GM23338 (cell line): ENCODE measurements around the gene PTPRQ.

Experiments used
- CREB1 ChIP-seq: fragments of 250-450 bp; sonication (Bioruptor Pico); IDR thresholded peaks from 2 replicates; pipeline ENCODE4 v1.5.0; 2020; ENCODE audit warnings: low read depth, mild to moderate bottlenecking, moderate library complexity
- CTCF ChIP-seq, 2 experiments: fragments of 200-600 bp in 1 of 2; sonication (generic) in 1 of 2; conservative IDR thresholded peaks; 2 replicates each; pipeline versions ENCODE4 v1.5.1 to v1.6.1; 2016 to 2017; ENCODE audit warnings: antibody characterized with exemption in 2 of 2, low read depth in 2 of 2, mild to moderate bottlenecking in 2 of 2, moderate library complexity in 1 of 2
- ETS1 ChIP-seq: IDR thresholded peaks from 2 replicates; pipeline ENCODE4 v1.6.1; 2016; ENCODE audit warnings: antibody characterized with exemption
- EZH2 ChIP-seq: fragments of 200-600 bp; sonication (generic); IDR thresholded peaks from one replicate; pipeline ENCODE4 v1.8.0; 2017; ENCODE audit warnings: antibody characterized with exemption, mild to moderate bottlenecking, low read depth; ENCODE audit not compliant: unreplicated experiment
- EZH2phosphoT487 ChIP-seq: fragments of 200-600 bp; sonication (generic); IDR thresholded peaks from one replicate; pipeline ENCODE4 v1.8.1; 2018; ENCODE audit warnings: antibody characterized with exemption; ENCODE audit not compliant: unreplicated experiment
- JUNB ChIP-seq: IDR thresholded peaks from one replicate; pipeline ENCODE4 v1.6.1; 2016; ENCODE audit warnings: antibody characterized with exemption; ENCODE audit not compliant: unreplicated experiment
- NANOG ChIP-seq: IDR thresholded peaks from 2 replicates; pipeline ENCODE4 v1.6.1; 2016; ENCODE audit warnings: antibody characterized with exemption, borderline replicate concordance
- POLR2AphosphoS5 ChIP-seq: IDR thresholded peaks from 2 replicates; pipeline ENCODE4 v1.6.1; 2016; ENCODE audit warnings: antibody characterized with exemption, low read depth
- REST ChIP-seq: IDR thresholded peaks from one replicate; pipeline ENCODE4 v1.6.1; 2018; ENCODE audit warnings: antibody characterized with exemption; ENCODE audit not compliant: unreplicated experiment
- STAT1 ChIP-seq: IDR thresholded peaks from one replicate; pipeline ENCODE4 v1.6.1; 2016; ENCODE audit warnings: antibody characterized with exemption; ENCODE audit not compliant: unreplicated experiment
- ZNF114 ChIP-seq: fragments of 250-450 bp; sonication (Bioruptor Pico); IDR thresholded peaks from 2 replicates; pipeline ENCODE4 v1.5.0; 2020; ENCODE audit warnings: mild to moderate bottlenecking, moderate library complexity
- ZNF331 ChIP-seq: fragments of 250-450 bp; sonication (Bioruptor Pico); IDR thresholded peaks from 2 replicates; pipeline ENCODE4 v1.5.0; 2020; ENCODE audit warnings: low read depth, mild to moderate bottlenecking, moderate library complexity

- no peak for TF ChIP-seq CTCF (conservative IDR thresholded peaks at IDR 0.05; ENCODE audit: low read depth in 2 of 2)
- no peak for TF ChIP-seq POLR2AphosphoS5
- no peak for TF ChIP-seq CREB1 (CRISPR knock-in tag)
- TF ChIP-seq EZH2phosphoT487 = no peak
- TF ChIP-seq EZH2 = no peak
- TF ChIP-seq ZNF114 (CRISPR knock-in tag) = no peak
- no peak for TF ChIP-seq ETS1
- TF ChIP-seq REST = no peak
- no peak for TF ChIP-seq STAT1
- no peak for TF ChIP-seq NANOG
- TF ChIP-seq ZNF331 (CRISPR knock-in tag) = no peak
- TF ChIP-seq JUNB = no peak
Measured at GRCh38 chr12:80493466-80493865, 49.4 kb downstream of the PTPRQ start.
